NB4 (cell line): ENCODE measurements around the gene SFTA2.

Experiments
- MYC ChIP-seq: IDR thresholded peaks from 2 replicates; pipeline ENCODE4 v1.6.1; 2011; ENCODE audit warnings: low read depth, low read length
- POLR2A ChIP-seq: IDR thresholded peaks from 2 replicates; pipeline ENCODE4 v1.6.1; 2011; ENCODE audit warnings: mild to moderate bottlenecking; ENCODE audit not compliant: insufficient read length; ENCODE audit errors: extremely low read depth
- TF ChIP-seq, protein P1 (sequence below): IDR thresholded peaks from one replicate; pipeline ENCODE4 v1.5.1; 2012; ENCODE audit warnings: low read depth, low read length
- TF ChIP-seq, protein P2 (sequence below): IDR thresholded peaks from 2 replicates; pipeline ENCODE4 v1.6.1; 2011; ENCODE audit warnings: low read depth, low read length

DNA sequence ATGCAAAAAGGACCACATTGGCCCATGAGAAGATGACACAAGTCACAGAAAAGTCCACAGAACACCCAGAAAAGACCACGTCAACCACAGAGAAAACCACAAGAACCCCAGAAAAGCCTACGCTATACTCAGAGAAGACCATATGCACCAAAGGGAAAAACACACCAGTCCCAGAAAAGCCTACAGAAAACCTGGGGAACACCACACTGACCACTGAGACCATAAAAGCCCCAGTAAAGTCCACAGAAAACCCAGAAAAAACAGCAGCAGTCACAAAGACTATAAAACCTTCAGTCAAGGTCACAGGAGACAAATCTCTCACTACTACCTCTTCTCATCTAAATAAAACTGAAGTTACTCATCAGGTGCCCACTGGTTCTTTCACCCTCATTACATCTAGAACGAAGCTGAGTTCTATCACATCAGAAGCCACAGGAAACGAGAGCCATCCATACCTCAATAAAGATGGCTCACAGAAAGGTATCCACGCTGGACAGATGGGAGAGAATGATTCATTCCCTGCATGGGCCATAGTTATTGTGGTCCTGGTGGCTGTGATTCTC, 20.0 kb upstream of the SFTA2 start:
- TF ChIP-seq, protein P1, sequence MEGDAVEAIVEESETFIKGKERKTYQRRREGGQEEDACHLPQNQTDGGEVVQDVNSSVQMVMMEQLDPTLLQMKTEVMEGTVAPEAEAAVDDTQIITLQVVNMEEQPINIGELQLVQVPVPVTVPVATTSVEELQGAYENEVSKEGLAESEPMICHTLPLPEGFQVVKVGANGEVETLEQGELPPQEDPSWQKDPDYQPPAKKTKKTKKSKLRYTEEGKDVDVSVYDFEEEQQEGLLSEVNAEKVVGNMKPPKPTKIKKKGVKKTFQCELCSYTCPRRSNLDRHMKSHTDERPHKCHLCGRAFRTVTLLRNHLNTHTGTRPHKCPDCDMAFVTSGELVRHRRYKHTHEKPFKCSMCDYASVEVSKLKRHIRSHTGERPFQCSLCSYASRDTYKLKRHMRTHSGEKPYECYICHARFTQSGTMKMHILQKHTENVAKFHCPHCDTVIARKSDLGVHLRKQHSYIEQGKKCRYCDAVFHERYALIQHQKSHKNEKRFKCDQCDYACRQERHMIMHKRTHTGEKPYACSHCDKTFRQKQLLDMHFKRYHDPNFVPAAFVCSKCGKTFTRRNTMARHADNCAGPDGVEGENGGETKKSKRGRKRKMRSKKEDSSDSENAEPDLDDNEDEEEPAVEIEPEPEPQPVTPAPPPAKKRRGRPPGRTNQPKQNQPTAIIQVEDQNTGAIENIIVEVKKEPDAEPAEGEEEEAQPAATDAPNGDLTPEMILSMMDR, result no peak
- TF ChIP-seq POLR2A (no peak), MYC (no peak)
- TF ChIP-seq, protein P2, sequence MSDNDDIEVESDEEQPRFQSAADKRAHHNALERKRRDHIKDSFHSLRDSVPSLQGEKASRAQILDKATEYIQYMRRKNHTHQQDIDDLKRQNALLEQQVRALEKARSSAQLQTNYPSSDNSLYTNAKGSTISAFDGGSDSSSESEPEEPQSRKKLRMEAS, result no peak
